COLO829 (cell line): Measurements from ENCODE around the gene TCF25.
"Not testable (repeated sequence)": the region's sequence is repeated elsewhere in the genome, so short reads cannot be mapped to it uniquely, and the experiment has no call there.

Source experiments
- DNase-seq: peaks from one replicate; pipeline ENCODE4 v3.0.0; 2012; ENCODE audit warnings: low spot score

TCF25 gene

DNA sequence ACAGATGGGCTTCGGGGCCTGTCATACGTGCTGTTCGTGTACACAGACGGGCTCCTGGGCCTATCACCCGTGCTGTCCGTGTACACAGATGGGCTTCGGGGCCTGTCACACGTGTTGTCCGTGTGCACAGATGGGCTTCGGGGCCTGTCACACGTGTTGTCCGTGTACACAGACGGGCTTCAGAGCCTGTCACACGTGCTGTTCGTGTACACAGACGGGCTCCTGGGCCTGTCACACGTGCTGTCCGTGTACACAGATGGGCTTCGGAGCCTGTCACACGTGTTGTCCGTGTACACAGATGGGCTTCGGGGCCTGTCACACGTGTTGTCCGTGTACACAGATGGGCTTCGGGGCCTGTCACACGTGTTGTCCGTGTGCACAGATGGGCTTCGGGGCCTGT is 5.7 kb downstream of the TCF25 start:
- DNase-seq = not testable (repeated sequence)

DNA sequence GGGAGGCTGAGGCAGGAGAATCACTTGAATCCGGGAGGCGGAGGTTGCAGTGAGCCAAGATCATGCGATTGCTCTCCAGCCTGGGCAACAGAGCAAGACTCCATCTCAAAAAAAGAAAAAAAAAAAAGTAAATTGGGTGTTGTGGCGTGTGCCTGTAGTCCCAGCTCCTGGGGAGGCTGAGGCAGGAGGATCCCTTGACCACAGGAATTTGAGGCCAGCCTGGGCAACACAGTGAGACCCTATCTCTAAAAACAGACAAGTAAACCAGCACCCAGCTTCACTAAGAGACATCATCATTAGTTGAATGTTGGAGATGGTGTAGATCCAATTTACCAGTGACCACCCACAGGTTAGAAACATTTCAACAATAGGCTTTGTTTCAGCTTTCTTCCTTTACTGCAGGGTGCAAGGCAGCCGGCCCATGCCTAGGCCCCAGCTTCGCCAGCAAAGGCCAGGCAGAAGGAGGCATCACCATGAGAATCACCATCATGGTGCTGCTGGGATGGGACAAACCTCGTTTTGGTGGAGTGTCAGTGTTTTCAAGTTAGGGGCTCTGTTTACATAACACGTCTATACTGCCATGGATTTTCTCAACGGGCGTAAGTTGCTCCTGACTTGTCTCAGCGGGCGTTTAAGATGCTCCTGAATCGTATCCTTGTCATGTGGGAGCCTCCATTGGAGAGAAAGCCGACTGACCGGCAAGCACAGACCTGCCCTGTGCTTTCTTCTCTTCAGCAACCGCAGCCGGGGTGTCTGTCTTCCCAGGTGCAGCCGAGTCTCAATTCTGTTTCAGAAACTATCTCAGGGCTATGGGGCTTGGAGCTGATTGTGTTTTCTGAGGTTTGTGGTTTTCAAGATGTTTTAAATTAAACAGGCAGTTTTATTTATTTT is 7.3 kb downstream of the TCF25 start:
- no peak for DNase-seq

DNA sequence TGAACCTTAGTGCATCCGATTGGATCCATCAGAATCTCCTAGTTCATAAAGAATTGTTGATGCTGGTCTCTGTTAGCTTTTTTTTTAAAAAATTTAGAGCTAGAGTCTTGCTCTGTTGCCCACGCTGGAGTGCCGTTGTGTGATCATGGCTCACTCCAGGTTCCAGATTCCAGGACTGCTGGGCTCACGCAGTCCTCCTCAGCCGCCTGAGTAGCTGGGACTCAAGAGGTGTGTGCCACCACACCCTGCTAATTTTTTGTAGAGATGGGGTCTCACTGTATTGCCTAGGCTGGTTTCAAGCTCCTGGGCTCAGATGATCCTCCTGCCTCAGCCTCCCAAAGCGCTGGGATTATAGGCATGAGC is 8.0 kb downstream of the TCF25 start:
- DNase-seq = no peak

DNA sequence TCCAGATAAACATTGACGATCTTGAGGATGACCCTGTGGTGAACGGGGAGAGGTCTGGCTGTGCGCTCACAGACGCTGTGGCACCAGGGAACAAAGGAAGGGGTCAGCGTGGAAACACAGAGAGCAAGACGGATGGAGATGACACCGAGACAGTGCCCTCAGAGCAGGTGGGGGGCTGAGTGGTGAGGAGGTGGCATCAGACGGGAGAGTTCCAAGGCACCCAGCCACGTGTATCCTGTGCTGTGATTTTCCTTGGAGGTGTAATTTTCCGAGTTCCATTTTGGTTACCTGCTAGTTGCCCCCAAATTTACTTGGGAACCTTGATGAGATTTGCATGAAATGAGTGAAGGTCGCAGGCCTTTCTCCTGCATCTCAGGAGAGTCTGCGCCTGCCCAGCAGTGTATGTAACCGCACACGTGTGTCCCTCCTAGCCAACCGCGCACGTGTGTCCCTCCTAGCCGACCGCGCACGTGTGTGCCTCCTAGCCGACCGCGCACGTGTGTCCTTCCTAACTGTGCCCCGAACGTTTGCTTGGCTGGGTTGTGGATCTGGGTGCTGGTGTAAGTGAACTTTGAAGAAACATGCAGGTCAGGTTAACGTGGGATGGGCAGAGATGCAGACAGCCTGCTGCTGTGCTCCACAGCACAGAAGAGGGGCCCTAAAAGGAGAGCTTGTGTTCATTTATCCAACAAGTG is 10.1 kb downstream of the TCF25 start:
- DNase-seq = no peak

DNA sequence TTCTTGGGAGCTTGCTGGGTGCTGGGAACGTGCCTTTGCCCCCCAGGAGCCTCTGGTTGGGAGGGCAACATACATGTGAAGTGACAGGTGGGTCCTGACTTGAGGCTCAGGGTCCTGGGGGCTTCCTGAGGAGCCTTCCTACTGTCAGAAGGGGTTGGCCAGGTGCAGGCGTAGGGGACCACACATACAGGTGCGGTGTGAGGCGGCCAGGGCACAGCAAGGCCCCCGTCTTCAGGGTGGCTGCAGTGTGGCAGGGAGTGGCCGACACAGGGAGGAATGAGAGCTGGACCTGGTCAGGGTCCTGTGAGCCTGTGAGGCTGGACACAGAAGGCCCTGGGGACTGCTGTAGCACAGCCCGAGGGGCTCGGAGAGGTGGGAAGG is 10.6 kb downstream of the TCF25 start:
- no peak for DNase-seq

DNA sequence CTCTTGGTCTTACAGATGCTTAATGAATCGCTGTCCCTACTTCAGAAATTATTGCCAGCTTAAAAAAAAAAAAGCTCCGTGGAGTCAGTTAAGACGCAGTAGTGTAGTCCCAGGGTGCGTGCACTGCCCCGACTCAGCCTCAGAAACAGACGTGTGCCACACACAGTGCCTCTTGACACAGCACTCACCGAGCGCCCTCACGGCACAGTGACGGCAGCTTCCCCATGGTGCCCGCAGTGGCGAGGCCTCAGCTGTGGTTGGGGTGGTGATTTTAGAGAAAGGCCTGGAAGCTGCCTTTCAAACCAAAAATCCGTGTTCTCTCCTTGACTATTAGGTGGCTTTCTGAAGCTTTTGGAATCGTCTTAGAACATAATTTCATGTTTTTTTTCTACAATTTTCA is 13.9 kb downstream of the TCF25 start:
- DNase-seq = no peak

DNA sequence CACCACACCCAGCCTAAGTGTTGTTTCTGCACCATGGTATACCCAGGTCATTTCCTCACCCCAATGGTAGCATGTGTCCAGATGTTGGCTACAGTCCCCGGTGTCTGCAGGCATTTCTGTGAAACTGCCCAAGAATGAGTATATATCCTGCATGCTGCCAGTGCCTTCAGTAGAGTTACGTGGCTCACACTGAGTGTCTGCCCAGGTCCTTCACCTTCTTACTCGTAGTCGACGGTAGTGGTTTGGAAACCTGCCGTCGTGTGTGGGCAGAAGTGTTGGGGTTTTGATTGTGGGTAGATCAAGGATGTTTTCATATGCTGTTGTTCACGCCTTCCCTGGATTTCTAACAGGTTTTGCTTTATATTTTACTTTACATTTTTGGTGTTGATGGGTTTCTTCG is 16.8 kb downstream of the TCF25 start:
- DNase-seq = no peak

DNA sequence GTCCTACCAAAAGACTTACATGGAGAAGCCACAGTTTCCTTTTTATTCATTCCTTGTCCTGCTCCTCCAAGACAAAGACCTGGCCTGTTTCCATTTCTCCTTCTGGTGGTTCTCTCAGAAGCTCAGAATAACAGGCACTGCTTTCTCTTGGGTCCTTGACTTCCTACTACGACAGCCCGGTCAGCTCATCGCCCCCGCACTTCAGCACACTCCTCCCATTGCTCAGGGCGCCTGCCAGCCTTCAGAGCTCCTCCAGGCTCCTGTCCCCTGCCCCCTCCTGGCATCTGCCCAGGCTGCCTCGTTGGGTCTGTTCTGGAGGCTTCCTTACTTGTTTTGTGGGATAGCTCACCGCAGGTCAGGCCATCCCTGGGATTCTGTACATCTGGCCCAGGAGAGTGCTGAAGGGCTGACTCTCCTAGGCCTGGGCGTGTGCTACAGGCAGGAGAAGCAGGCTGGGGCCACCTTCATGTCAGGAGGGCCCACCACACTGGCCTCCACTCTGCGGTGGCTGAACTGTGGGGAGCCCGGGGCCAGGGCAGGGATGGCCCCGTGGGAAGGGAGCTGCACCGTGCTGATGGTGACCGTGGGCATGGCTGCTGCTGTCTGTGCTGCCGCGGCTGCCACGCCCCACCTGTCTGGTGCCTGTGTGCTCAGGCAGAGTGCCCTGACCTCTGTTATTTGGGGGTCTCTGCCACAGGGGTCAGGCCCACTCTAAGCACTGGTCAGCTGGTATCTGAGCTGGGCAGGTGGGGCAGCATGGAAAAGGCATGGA is 17.7 kb downstream of the TCF25 start:
- DNase-seq = peak; percentile 79

DNA sequence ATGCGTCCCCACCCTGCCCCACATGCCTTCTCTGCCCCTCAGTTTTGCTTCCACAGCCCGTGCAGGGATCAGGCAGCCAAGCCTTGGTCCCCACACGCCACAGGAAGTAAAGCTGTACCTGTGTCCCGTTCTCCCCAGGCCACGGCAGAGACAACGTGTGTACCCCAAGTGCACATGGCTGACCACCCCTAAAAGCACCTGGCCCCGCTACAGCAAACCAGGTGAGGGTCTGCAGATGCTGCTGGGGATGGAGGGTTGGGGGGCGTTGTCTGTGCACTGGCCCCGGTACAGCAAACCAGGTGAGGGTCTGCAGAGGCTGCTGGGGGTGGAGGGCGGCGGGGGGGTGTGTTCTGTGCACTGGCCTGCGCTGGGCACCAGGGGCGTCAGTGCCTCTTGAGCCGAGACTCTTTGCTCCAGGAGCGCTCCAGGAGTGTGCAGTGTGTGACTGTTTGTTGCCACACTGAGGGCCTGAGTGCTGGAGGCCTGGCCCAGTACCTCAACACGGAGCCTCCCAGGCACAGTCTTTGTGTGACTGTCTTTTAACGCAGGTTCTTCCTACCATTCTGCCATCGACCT is 18.8 kb downstream of the TCF25 start:
- DNase-seq = no peak

DNA sequence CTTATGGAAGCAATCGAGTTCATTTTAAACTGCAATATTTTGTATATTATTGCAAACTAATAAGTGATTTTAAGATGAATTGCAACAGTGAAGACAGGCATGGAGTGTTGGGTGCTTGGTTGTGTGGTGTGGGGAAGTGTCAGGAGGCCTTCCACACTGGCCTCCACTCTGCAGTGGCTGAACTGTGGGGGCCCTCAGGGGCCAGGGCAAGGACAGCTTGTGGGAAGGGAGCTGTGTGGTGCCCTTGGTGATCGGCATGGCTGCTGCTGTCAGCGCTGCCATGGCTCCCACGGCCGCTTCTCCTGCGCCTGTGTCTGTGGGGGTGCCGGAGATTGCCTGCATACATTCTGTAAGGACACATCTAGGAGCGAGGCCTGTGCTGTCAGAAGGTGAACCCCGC is 19.2 kb downstream of the TCF25 start:
- DNase-seq = no peak

DNA sequence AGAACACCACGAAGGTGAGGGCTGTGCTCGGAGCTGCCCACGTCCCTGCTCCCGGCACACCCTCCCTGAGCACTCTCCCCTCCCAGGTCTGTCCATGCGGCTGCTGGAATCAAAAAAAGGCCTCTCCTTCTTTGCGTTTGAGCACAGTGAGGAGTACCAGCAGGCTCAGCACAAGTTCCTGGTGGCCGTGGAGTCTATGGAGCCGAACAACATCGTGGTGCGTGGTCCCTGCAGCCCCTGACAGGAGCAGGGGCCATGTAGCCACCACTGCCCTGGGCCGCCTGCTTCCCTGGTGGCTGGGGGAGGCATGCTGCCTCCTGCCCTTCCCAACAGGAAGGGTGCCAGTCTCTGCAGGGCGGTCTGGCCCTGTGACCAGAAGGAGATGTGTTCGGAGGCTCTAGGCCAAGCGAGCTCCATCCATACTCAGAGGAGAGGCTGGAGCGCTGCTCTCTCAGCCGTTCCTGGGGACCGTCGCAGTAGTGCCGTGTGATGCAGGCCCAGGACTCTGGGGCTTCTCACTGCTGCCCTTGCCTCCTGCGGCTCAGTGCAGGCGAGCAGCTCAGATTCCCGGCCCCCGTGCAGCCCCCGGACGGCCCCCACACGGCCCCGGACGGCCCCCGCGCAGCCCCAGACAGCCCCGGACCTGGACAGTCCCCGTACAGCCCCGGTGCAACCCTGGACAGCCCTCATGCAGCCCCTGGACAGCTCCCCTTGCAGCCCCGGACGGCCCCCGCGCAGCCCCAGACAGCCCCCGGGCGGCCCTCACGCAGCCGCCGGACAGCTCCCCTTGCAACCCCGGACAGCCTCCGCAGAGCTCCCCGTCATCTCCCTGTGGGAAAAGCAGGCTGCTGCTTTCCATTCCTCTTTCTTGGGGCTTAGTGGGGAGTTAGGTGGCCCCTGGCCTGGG is 20.5 kb downstream of the TCF25 start:
- DNase-seq = no peak

DNA sequence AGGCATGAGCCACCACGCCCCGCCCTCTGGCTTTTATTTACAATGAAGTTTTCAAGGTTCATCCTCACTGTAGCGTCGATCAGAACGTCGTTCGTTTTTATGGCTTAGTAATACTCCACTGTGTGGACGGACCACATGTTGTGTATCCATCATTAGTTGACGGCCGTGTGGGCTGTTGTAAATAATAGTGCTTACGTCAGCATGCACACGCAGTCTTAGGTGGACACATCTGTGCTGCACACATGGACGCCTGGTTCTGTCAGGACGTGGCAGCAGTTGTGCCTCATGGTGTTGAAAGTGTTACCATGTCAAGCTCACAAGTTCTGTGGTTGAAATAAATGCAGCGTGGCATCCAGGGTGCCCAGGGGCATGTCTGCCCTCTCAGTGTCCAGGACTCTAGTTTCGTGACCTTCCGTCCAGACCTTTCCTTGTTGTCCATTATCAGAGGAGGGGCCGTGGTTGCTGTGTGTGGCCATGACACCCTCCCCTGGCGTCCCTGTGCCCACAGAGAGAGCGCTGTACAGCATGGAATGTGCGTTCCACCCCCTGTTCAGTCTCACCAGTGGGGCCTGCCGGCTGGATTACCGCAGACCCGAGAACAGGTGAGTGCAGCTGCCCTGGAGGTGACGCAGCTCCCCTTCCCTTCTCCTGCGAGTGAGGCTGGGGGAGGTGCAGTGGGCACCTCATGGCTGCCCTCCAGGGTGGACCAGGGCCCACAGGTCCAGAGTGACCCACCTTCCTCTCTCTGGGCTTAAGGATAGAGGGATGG is 22.3 kb downstream of the TCF25 start:
- DNase-seq = no peak

DNA sequence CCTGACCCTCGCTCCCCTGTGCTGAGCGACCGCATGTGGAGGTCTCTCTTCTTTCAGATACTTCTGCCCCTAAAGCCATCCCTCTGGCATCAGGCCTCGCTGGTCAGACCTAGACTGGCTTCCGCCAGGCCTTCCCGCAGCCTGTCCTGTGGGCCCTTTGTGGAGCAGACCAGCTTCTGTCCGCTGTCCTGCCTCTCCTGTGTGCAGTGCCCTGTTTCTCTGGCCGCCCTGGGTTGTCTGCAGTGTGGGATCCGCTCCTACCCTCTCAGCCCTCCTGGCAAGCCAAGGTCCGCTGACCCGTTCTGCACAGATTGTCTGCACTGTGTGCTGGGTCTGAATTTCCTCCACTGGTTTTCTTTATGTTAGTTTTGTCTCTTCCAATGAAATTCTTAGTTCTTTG is 23.8 kb downstream of the TCF25 start:
- no peak for DNase-seq

DNA sequence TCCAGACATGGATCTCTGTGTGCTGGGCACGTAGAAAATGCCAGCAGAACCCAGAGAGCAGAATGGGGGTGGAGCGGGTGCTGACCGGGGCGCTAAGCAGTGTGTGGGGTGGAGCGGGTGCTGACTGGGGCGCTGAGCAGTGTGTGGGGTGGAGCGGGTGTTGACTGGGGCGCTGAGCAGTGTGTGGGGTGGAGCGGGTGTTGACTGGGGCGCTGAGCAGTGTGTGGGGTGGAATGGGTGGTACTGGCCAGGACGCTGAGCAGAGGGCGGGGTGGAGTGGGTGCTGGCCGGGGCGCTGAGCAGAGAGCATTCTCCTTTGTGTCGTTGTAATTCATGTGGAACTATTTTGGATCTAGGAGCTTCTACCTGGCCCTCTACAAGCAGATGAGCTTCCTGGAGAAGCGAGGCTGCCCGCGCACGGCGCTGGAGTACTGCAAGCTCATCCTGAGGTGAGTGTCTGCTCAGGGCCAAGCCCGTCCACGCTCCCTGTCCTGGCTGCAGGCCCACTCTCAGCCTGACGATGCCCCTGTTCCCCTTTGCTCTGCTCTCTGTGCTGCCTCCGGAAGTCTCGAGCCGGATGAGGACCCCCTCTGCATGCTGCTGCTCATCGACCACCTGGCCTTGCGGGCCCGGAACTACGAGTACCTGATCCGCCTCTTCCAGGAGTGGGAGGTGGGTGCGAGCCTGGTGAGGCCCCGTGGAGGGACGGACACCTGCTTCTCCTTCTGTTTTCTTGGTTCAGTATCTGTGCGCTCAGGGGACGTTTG is 25.0 kb downstream of the TCF25 start:
- no peak for DNase-seq

DNA sequence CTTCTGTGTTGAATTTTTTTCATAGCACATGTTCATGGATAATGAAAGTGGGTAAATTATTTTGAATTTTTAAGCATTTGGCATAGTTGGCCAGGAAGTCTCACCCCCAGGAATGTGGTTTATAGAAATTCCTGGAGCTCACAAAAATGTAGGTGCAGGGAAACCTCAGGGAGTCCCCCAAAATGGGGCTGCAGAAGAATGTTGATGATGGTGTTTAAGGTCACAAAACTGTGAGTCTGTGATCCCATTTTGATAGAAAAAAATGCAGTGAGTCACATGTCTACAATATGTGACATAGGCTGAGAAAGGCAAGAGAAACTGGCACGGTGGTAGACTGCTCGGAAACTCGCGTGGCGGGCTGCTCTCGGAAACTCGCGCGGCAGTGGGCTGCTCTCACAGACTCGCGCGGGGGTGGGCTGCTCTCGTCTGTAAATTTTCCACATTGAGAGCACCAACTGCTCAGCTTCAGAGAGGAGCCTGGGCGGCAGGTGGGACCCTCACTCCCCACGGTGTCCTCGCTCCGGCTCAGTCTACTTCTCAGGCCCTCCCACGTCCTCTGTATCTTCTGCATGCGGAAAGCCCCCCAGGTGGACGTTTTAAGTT is 26.6 kb downstream of the TCF25 start:
- DNase-seq = no peak

DNA sequence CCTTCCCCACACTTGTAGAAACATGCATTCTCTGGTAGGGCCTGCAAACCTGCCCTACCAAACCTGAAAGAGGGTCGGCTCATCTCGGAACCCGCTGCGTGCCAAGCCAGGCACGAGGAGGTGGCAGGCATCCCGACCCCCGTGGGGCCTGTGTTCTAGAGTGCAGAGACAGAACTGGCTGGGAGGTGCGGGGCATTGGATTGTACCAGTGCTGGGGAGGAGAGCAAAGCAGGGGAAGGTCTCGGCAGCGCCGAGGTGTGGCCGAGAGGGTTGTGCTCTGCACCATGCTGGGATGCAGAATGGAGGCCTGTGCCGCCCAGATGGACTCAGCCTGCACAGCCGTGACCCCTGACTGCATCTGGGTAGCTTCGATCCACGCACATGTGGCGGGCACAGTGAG is 27.5 kb downstream of the TCF25 start:
- DNase-seq = no peak

DNA sequence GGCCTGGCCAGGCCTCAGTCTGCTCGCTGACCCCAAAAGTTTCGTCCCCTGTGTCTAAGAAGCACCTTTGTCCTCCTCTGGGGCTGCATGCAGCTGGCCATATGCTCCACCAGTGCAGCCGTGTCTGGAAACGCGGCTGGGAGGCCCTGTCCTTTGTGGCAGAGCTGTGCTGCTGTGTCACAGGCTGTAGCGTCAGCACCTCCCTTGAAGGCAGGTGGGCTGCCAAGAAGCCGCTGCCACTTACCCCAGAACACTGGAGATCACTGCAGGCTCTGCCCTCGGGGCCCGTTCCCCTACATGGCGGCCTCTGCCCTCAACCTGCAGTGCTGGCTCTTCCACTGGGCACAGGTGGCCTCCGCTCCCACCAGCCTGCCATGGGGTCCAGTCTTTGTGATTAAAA is 29.6 kb downstream of the TCF25 start:
- no peak for DNase-seq

DNA sequence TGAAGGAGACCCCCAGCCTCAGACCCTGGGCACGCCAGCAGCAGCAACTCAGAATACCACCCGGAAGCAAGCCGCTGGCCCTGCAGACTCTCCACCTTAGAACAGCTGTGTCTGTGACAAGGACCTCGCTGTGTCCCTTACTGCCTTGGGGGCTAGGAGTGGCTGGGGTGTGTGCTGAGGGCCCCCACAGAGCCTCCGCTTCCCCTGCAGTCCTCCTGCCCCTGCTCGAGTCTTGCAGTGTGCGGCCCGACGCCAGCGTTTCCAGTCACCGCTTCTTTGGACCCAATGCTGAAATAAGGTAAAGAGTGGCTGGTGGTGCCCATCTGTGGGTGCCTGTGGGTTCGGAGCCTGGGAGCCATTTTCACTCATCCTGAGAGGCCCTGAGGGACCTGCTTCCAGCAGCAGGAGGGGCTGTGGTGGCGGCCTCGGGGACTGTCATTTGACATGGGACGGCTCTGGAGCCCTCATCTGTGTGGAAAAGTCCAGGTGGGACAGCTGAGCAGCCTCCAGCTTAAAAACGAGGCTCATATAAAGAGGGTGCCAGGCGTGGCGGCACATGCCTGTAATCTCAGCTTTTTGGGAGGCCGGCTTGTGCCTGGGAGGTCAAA is 30.6 kb downstream of the TCF25 start:
- DNase-seq = no peak
